ENCODE measurements around the gene ITIH3. TPM values are rescaled to one million over a fixed set of nuclear protein-coding genes. Genes with fewer than 3 reads are reported as not detected.
A peak's percentile ranks its signal among the peaks of the same experiment; 100 is the strongest.

Gene ITIH3
- total and polyA plus RNA-seq, 4 donors: 0.92 to 6.2 (median 3.0) TPM

GRCh38 chr3:52841981-52842340, 47.4 kb downstream of the ITIH3 start:
- no peak for DNase-seq (ENCODE audit: low read depth in 4 of 6, low spot score in 6 of 6)
- Histone ChIP-seq H3K36me3 (ENCODE audit: control insufficient read depth, insufficient read depth, low read length) (peaks cover 69% of the 10 kb centered on the region), H3K27me3 (ENCODE audit: control insufficient read depth, insufficient read depth, low read length) (no peaks in the 10 kb centered on the region), H3K4me3 (ENCODE audit: low read depth, low read length) (no peak overlapping the region), H3K27ac (ENCODE audit: low read depth, low read length) (no peak overlapping the region), H3K9me3 (ENCODE audit: control insufficient read depth, insufficient read depth, low read length) (no peaks in the 10 kb centered on the region), H3K4me1 (ENCODE audit: control insufficient read depth, insufficient read depth, low read length) (peaks cover 37% of the 10 kb centered on the region)
- 79% methylated on average over 12 of the region's 12 CpGs for WGBS (ENCODE audit: insufficient coverage)

GRCh38 chr3:52842424-52842823, 47.8 kb downstream of the ITIH3 start:
- no peaks in the 10 kb centered on the region for H3K27me3 ChIP-seq (ENCODE audit: control insufficient read depth, insufficient read depth, low read length)
- peaks cover 37% of the 10 kb centered on the region for H3K4me1 ChIP-seq (ENCODE audit: control insufficient read depth, insufficient read depth, low read length)
- DNase-seq (ENCODE audit: low read depth in 4 of 6, low spot score in 6 of 6): no peak
- H3K36me3 ChIP-seq (ENCODE audit: control insufficient read depth, insufficient read depth, low read length): peaks cover 70% of the 10 kb centered on the region
- no peak overlapping the region for H3K4me3 ChIP-seq (ENCODE audit: low read depth, low read length)
- H3K27ac ChIP-seq (ENCODE audit: low read depth, low read length): no peak overlapping the region
- no peaks in the 10 kb centered on the region for H3K9me3 ChIP-seq (ENCODE audit: control insufficient read depth, insufficient read depth, low read length)
- WGBS (ENCODE audit: insufficient coverage): 76% methylated on average over 7 of the region's 7 CpGs

- Histone ChIP-seq H3K4me3 (ENCODE audit: low read depth, low read length) (no peak overlapping the region), H3K36me3 (ENCODE audit: control insufficient read depth, insufficient read depth, low read length) (peaks cover 73% of the 10 kb centered on the region), H3K27ac (ENCODE audit: low read depth, low read length) (no peak overlapping the region), H3K4me1 (ENCODE audit: control insufficient read depth, insufficient read depth, low read length) (peaks cover 37% of the 10 kb centered on the region), H3K27me3 (ENCODE audit: control insufficient read depth, insufficient read depth, low read length) (no peaks in the 10 kb centered on the region), H3K9me3 (ENCODE audit: control insufficient read depth, insufficient read depth, low read length) (no peaks in the 10 kb centered on the region)
- DNase-seq (ENCODE audit: low read depth in 4 of 6, low spot score in 6 of 6): no peak
- WGBS (ENCODE audit: insufficient coverage): 46% methylated on average over 19 of the region's 20 CpGs
These were observed 48.7 kb downstream of the ITIH3 start for GRCh38 chr3:52843108-52843865.

- 82% methylated on average over 1 of the region's 2 CpGs for WGBS (ENCODE audit: insufficient coverage)
- no peak for DNase-seq (ENCODE audit: low read depth in 4 of 6, low spot score in 6 of 6)
- H3K27me3 ChIP-seq (ENCODE audit: control insufficient read depth, insufficient read depth, low read length): no peaks in the 10 kb centered on the region
- H3K27ac ChIP-seq (ENCODE audit: low read depth, low read length): no peak overlapping the region
- H3K4me1 ChIP-seq (ENCODE audit: control insufficient read depth, insufficient read depth, low read length): peaks cover 37% of the 10 kb centered on the region
- H3K4me3 ChIP-seq (ENCODE audit: low read depth, low read length): no peak overlapping the region
- peaks cover 74% of the 10 kb centered on the region for H3K36me3 ChIP-seq (ENCODE audit: control insufficient read depth, insufficient read depth, low read length)
- H3K9me3 ChIP-seq (ENCODE audit: control insufficient read depth, insufficient read depth, low read length): no peaks in the 10 kb centered on the region
These were observed 49.3 kb downstream of the ITIH3 start for GRCh38 chr3:52843881-52844280.

- no peak overlapping the region for H3K4me3 ChIP-seq (ENCODE audit: low read depth, low read length)
- H3K9me3 ChIP-seq (ENCODE audit: control insufficient read depth, insufficient read depth, low read length): no peaks in the 10 kb centered on the region
- peaks cover 37% of the 10 kb centered on the region for H3K4me1 ChIP-seq (ENCODE audit: control insufficient read depth, insufficient read depth, low read length)
- H3K36me3 ChIP-seq (ENCODE audit: control insufficient read depth, insufficient read depth, low read length): peaks cover 74% of the 10 kb centered on the region
- DNase-seq (ENCODE audit: low read depth in 4 of 6, low spot score in 6 of 6): no peak
- H3K27me3 ChIP-seq (ENCODE audit: control insufficient read depth, insufficient read depth, low read length): no peaks in the 10 kb centered on the region
- 92% methylated on average over 15 of the region's 18 CpGs for WGBS (ENCODE audit: insufficient coverage)
- no peak overlapping the region for H3K27ac ChIP-seq (ENCODE audit: low read depth, low read length)
These were observed 49.8 kb downstream of the ITIH3 start for GRCh38 chr3:52844290-52844975.

- Histone ChIP-seq H3K27ac (ENCODE audit: low read depth, low read length) (peak overlapping the region; percentile 63), H3K4me1 (ENCODE audit: control insufficient read depth, insufficient read depth, low read length) (peaks cover 37% of the 10 kb centered on the region), H3K9me3 (ENCODE audit: control insufficient read depth, insufficient read depth, low read length) (no peaks in the 10 kb centered on the region), H3K27me3 (ENCODE audit: control insufficient read depth, insufficient read depth, low read length) (no peaks in the 10 kb centered on the region), H3K36me3 (ENCODE audit: control insufficient read depth, insufficient read depth, low read length) (peaks cover 78% of the 10 kb centered on the region), H3K4me3 (ENCODE audit: low read depth, low read length) (no peak overlapping the region)
- no CpG with 5 or more reads among the region's 6 CpGs for WGBS (ENCODE audit: insufficient coverage)
- peak in 1 of 6 donors; percentile 31 for DNase-seq (ENCODE audit: low read depth in 4 of 6, low spot score in 6 of 6)
These were observed 50.6 kb downstream of the ITIH3 start for GRCh38 chr3:52845157-52845556.

- WGBS (ENCODE audit: insufficient coverage): 85% methylated on average over 4 of the region's 7 CpGs
- Histone ChIP-seq H3K9me3 (ENCODE audit: control insufficient read depth, insufficient read depth, low read length) (no peaks in the 10 kb centered on the region), H3K27me3 (ENCODE audit: control insufficient read depth, insufficient read depth, low read length) (no peaks in the 10 kb centered on the region), H3K4me1 (ENCODE audit: control insufficient read depth, insufficient read depth, low read length) (peaks cover 37% of the 10 kb centered on the region), H3K27ac (ENCODE audit: low read depth, low read length) (peak overlapping the region; percentile 63), H3K4me3 (ENCODE audit: low read depth, low read length) (no peak overlapping the region), H3K36me3 (ENCODE audit: control insufficient read depth, insufficient read depth, low read length) (peaks cover 76% of the 10 kb centered on the region)
- DNase-seq (ENCODE audit: low read depth in 4 of 6, low spot score in 6 of 6): no peak
These were observed 51.3 kb downstream of the ITIH3 start for GRCh38 chr3:52845691-52846431.

- H3K9me3 ChIP-seq (ENCODE audit: control insufficient read depth, insufficient read depth, low read length): no peaks in the 10 kb centered on the region
- no peak overlapping the region for H3K4me3 ChIP-seq (ENCODE audit: low read depth, low read length)
- DNase-seq (ENCODE audit: low read depth in 4 of 6, low spot score in 6 of 6): no peak
- no peak overlapping the region for H3K27ac ChIP-seq (ENCODE audit: low read depth, low read length)
- WGBS (ENCODE audit: insufficient coverage): 68% methylated on average over 13 of the region's 15 CpGs
- H3K27me3 ChIP-seq (ENCODE audit: control insufficient read depth, insufficient read depth, low read length): no peaks in the 10 kb centered on the region
- peaks cover 70% of the 10 kb centered on the region for H3K36me3 ChIP-seq (ENCODE audit: control insufficient read depth, insufficient read depth, low read length)
- peaks cover 31% of the 10 kb centered on the region for H3K4me1 ChIP-seq (ENCODE audit: control insufficient read depth, insufficient read depth, low read length)
These were observed 51.9 kb downstream of the ITIH3 start for GRCh38 chr3:52846432-52846965.

- 94% methylated on average over 3 of the region's 6 CpGs for WGBS (ENCODE audit: insufficient coverage)
- Histone ChIP-seq H3K4me1 (ENCODE audit: control insufficient read depth, insufficient read depth, low read length) (peaks cover 25% of the 10 kb centered on the region), H3K36me3 (ENCODE audit: control insufficient read depth, insufficient read depth, low read length) (peaks cover 62% of the 10 kb centered on the region), H3K27ac (ENCODE audit: low read depth, low read length) (no peak overlapping the region), H3K4me3 (ENCODE audit: low read depth, low read length) (no peak overlapping the region), H3K27me3 (ENCODE audit: control insufficient read depth, insufficient read depth, low read length) (no peaks in the 10 kb centered on the region), H3K9me3 (ENCODE audit: control insufficient read depth, insufficient read depth, low read length) (no peaks in the 10 kb centered on the region)
- DNase-seq (ENCODE audit: low read depth in 4 of 6, low spot score in 6 of 6): no peak
These were observed 52.6 kb downstream of the ITIH3 start for GRCh38 chr3:52847241-52847640.

Measured in spinal cord (tissue), 10 donors.